Measurements from ENCODE around the gene RBM10.

Gene RBM10

GRCh38 chrX:47229427-47229826 lies 84.4 kb downstream of the RBM10 start:
- H3K27ac ChIP-seq (ENCODE audit: low read depth, low read length) = no peak overlapping the region
- H4K20me1 ChIP-seq (ENCODE audit: low read depth, low read length) = no peaks in the 10 kb centered on the region
- no peak overlapping the region for H3K9ac ChIP-seq (ENCODE audit: low read length)
- peaks cover 19% of the 10 kb centered on the region for H3F3A ChIP-seq (ENCODE audit: insufficient read depth)
- H3K79me2 ChIP-seq (ENCODE audit: insufficient read depth, low read length) = peaks cover 7% of the 10 kb centered on the region
- no peaks in the 10 kb centered on the region for H3K9me2 ChIP-seq (replicated peaks; ENCODE audit: insufficient read depth, low read length)
- no peak overlapping the region for H3K4me3 ChIP-seq (ENCODE audit: insufficient read depth, low read length, poor library complexity, severe bottlenecking)
- no peak overlapping the region for H3K4me2 ChIP-seq (ENCODE audit: low read depth, low read length, poor library complexity, severe bottlenecking)
- no peak overlapping the region for H2AFZ ChIP-seq (ENCODE audit: low read depth, low read length, severe bottlenecking)
- TF ChIP-seq EZH2phosphoT487 (conservative IDR thresholded peaks at IDR 0.05; ENCODE audit: low read length) = no peak
- TF ChIP-seq, protein P1, sequence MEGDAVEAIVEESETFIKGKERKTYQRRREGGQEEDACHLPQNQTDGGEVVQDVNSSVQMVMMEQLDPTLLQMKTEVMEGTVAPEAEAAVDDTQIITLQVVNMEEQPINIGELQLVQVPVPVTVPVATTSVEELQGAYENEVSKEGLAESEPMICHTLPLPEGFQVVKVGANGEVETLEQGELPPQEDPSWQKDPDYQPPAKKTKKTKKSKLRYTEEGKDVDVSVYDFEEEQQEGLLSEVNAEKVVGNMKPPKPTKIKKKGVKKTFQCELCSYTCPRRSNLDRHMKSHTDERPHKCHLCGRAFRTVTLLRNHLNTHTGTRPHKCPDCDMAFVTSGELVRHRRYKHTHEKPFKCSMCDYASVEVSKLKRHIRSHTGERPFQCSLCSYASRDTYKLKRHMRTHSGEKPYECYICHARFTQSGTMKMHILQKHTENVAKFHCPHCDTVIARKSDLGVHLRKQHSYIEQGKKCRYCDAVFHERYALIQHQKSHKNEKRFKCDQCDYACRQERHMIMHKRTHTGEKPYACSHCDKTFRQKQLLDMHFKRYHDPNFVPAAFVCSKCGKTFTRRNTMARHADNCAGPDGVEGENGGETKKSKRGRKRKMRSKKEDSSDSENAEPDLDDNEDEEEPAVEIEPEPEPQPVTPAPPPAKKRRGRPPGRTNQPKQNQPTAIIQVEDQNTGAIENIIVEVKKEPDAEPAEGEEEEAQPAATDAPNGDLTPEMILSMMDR (IDR thresholded peaks at IDR 0.05; ENCODE audit: insufficient read depth, low read length, poor library complexity, severe bottlenecking) = no peak
- no peaks in the 10 kb centered on the region for H3K9me3 ChIP-seq (ENCODE audit: insufficient read depth, low read length)
- H3K36me3 ChIP-seq (ENCODE audit: low read length) = no peaks in the 10 kb centered on the region
- no peaks in the 10 kb centered on the region for H3K27me3 ChIP-seq (ENCODE audit: low read length)

DNA sequence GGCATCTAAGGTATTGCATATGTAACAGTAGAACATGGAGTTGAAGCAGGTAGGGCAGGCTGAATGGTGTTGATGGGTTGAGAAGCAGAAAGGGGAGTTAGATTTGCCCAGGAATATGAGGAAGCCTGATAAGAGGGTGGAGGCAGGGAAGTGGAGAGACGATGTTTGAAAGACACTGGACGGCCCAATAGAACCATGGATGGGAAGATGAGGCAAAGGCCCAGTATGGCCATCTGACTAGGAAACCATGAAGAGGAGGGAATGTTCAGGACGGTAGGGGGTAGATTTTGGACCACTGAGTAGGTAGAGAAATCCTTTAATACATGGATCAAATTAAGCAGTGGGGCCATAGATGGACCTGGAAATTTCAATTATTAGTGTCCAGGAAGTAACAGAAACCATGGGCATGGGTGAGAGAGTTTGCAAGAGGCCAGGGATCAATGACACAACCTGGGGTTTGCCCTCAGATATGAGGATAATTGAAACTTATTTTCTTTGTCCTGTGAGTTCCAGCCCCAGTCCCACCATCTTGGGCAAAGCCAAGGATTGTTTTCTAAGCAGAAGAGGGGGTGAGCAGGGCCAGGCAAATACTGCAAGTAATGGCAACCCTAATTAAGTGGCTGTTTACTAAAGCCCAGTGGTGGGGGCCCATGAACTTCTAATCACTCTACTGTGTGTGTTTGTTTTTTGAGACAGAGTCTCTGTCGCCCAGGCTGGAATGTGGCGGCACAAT lies 85.3 kb downstream of the RBM10 start:
- Histone ChIP-seq H4K20me1 (ENCODE audit: low read depth, low read length) (no peaks in the 10 kb centered on the region), H3K36me3 (ENCODE audit: low read length) (no peaks in the 10 kb centered on the region), H3K9ac (ENCODE audit: low read length) (no peak overlapping the region), H3K4me2 (ENCODE audit: low read depth, low read length, poor library complexity, severe bottlenecking) (no peak overlapping the region), H3K79me2 (ENCODE audit: insufficient read depth, low read length) (peaks cover 15% of the 10 kb centered on the region), H3K9me2 (replicated peaks; ENCODE audit: insufficient read depth, low read length) (no peaks in the 10 kb centered on the region), H3K9me3 (ENCODE audit: insufficient read depth, low read length) (no peaks in the 10 kb centered on the region), H3K27me3 (ENCODE audit: low read length) (no peaks in the 10 kb centered on the region), H3F3A (ENCODE audit: insufficient read depth) (peaks cover 19% of the 10 kb centered on the region), H3K27ac (ENCODE audit: low read depth, low read length) (no peak overlapping the region), H2AFZ (ENCODE audit: low read depth, low read length, severe bottlenecking) (no peak overlapping the region), H3K4me3 (ENCODE audit: insufficient read depth, low read length, poor library complexity, severe bottlenecking) (no peak overlapping the region)
- no peak for TF ChIP-seq EZH2phosphoT487 (conservative IDR thresholded peaks at IDR 0.05; ENCODE audit: low read length)
- TF ChIP-seq, protein P1 (IDR thresholded peaks at IDR 0.05; ENCODE audit: insufficient read depth, low read length, poor library complexity, severe bottlenecking) = no peak

- Histone ChIP-seq H4K20me1 (ENCODE audit: low read depth, low read length) (no peaks in the 10 kb centered on the region), H3K9me3 (ENCODE audit: insufficient read depth, low read length) (no peaks in the 10 kb centered on the region), H3K27me3 (ENCODE audit: low read length) (no peaks in the 10 kb centered on the region), H3K27ac (ENCODE audit: low read depth, low read length) (no peak overlapping the region; the same call in 1 of the 2 replicates), H3K36me3 (ENCODE audit: low read length) (no peaks in the 10 kb centered on the region), H2AFZ (ENCODE audit: low read depth, low read length, severe bottlenecking) (no peak overlapping the region), H3K4me3 (ENCODE audit: insufficient read depth, low read length, poor library complexity, severe bottlenecking) (no peak overlapping the region), H3K9me2 (replicated peaks; ENCODE audit: insufficient read depth, low read length) (no peaks in the 10 kb centered on the region), H3F3A (ENCODE audit: insufficient read depth) (peaks cover 19% of the 10 kb centered on the region), H3K4me2 (ENCODE audit: low read depth, low read length, poor library complexity, severe bottlenecking) (no peak overlapping the region), H3K79me2 (ENCODE audit: insufficient read depth, low read length) (peaks cover 24% of the 10 kb centered on the region), H3K9ac (ENCODE audit: low read length) (no peak overlapping the region)
- TF ChIP-seq EZH2phosphoT487 (conservative IDR thresholded peaks at IDR 0.05; ENCODE audit: low read length) = no peak
- TF ChIP-seq, protein P1 (IDR thresholded peaks at IDR 0.05; ENCODE audit: insufficient read depth, low read length, poor library complexity, severe bottlenecking) = no peak
Observed at GRCh38 chrX:47231167-47231566, 86.1 kb downstream of the RBM10 start.

Measured in SU-DHL-6 (cell line).